GM21367 (cell line): ENCODE measurements around the gene ARL4D.
A peak's percentile ranks its signal among the peaks of the same experiment; 100 is the strongest.
"Not testable (repeated sequence)": the region's sequence is repeated elsewhere in the genome, so short reads cannot be mapped to it uniquely, and the experiment has no call there.

Experiments used
- ATAC-seq: cut with Tn5 transposase; IDR thresholded peaks from one replicate; pipeline ENCODE4 v1.9.1; 2021; ENCODE audit not compliant: unreplicated experiment

The ARL4D gene

GRCh38 chr17:43368740-43369506 lies 29.9 kb upstream of the ARL4D start:
- ATAC-seq, result no peak

GRCh38 chr17:43369986-43370385 lies 28.8 kb upstream of the ARL4D start:
- ATAC-seq, result no peak

GRCh38 chr17:43371227-43371821 lies 27.5 kb upstream of the ARL4D start:
- no peak for ATAC-seq

GRCh38 chr17:43372273-43372911 lies 26.4 kb upstream of the ARL4D start:
- no peak for ATAC-seq

- ATAC-seq, result no peak
Measured at GRCh38 chr17:43373356-43373755, 25.4 kb upstream of the ARL4D start.

- not testable (repeated sequence) for ATAC-seq
Measured at GRCh38 chr17:43375915-43376314, 22.9 kb upstream of the ARL4D start.

GRCh38 chr17:43377056-43377810 lies 21.6 kb upstream of the ARL4D start:
- no peak for ATAC-seq

GRCh38 chr17:43378766-43379165 lies 20.0 kb upstream of the ARL4D start:
- no peak for ATAC-seq

GRCh38 chr17:43380307-43380706 lies 18.5 kb upstream of the ARL4D start:
- no peak for ATAC-seq

- no peak for ATAC-seq
Measured at GRCh38 chr17:43381204-43381603, 17.6 kb upstream of the ARL4D start.

GRCh38 chr17:43381621-43382020 lies 17.2 kb upstream of the ARL4D start:
- ATAC-seq, result no peak

GRCh38 chr17:43382776-43383175 lies 16.0 kb upstream of the ARL4D start:
- no peak for ATAC-seq

- no peak for ATAC-seq
Measured at GRCh38 chr17:43383372-43383771, 15.4 kb upstream of the ARL4D start.

- ATAC-seq, result no peak
Measured at GRCh38 chr17:43383826-43384475, 14.8 kb upstream of the ARL4D start.

GRCh38 chr17:43384476-43384862 lies 14.3 kb upstream of the ARL4D start:
- no peak for ATAC-seq

GRCh38 chr17:43385046-43385831 lies 13.6 kb upstream of the ARL4D start:
- ATAC-seq, result no peak

GRCh38 chr17:43388359-43389045 lies 10.3 kb upstream of the ARL4D start:
- ATAC-seq, result peak; percentile 54

- peak; percentile 43 for ATAC-seq
Measured at GRCh38 chr17:43389046-43389947, 9.5 kb upstream of the ARL4D start.

- ATAC-seq, result no peak
Measured at GRCh38 chr17:43392397-43392796, 6.4 kb upstream of the ARL4D start.
